ENCODE results near the gene CNTROB.

DNA sequence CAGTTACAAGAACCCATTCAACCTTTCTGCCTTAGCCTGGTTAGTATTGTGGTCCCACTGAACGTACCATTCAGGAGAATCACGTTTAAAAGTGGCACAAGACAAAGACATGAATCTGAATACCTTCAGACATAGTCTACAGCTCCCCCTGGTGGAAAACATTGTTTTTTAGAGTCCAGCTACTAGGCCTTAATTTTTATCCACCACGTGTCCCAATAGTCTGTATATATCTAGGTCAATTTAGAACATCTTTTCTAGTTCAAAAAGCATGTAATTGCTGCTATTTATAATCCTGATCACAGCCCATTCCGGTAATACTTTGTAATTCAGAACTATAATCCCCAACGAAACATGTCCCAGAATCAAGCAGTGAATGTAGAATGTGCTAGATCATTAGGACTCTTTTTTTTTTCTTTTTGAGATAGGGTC lies 56.8 kb downstream of the CNTROB start:
- TF ChIP-seq RAD21 (conservative IDR thresholded peaks at IDR 0.05) (peak; percentile 83), TAF1 (IDR thresholded peaks at IDR 0.05; ENCODE audit: low read depth) (no peak)
- TF ChIP-seq, protein P1, sequence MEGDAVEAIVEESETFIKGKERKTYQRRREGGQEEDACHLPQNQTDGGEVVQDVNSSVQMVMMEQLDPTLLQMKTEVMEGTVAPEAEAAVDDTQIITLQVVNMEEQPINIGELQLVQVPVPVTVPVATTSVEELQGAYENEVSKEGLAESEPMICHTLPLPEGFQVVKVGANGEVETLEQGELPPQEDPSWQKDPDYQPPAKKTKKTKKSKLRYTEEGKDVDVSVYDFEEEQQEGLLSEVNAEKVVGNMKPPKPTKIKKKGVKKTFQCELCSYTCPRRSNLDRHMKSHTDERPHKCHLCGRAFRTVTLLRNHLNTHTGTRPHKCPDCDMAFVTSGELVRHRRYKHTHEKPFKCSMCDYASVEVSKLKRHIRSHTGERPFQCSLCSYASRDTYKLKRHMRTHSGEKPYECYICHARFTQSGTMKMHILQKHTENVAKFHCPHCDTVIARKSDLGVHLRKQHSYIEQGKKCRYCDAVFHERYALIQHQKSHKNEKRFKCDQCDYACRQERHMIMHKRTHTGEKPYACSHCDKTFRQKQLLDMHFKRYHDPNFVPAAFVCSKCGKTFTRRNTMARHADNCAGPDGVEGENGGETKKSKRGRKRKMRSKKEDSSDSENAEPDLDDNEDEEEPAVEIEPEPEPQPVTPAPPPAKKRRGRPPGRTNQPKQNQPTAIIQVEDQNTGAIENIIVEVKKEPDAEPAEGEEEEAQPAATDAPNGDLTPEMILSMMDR (IDR thresholded peaks at IDR 0.05; ENCODE audit: poor library complexity, severe bottlenecking): peak; percentile 87

Data from neural cell (in vitro differentiated cells).